ENCODE results near the gene PCNX2.

PCNX2 gene

GRCh38 chr1:233064988-233065387 lies 230.5 kb downstream of the PCNX2 start:
- DNase-seq (ENCODE audit: low read depth in 1 of 2, low spot score in 1 of 2): no peak
- TF ChIP-seq JUND (IDR thresholded peaks at IDR 0.05; ENCODE audit: low read depth): no peak
- in situ Hi-C loops (cut with HindIII; ENCODE audit: low pct_unique_long_range_greater_than_20kb, low sequenced_read_pairs): no loop called here

- in situ Hi-C loops (cut with HindIII; ENCODE audit: low pct_unique_long_range_greater_than_20kb, low sequenced_read_pairs): no loop called here
- DNase-seq (ENCODE audit: low read depth in 1 of 2, low spot score in 1 of 2): no peak
- TF ChIP-seq JUND (IDR thresholded peaks at IDR 0.05; ENCODE audit: low read depth): no peak
Observed at GRCh38 chr1:233063462-233063861, 232.1 kb downstream of the PCNX2 start.

- TF ChIP-seq JUND (IDR thresholded peaks at IDR 0.05; ENCODE audit: low read depth): no peak
- in situ Hi-C loops (cut with HindIII; ENCODE audit: low pct_unique_long_range_greater_than_20kb, low sequenced_read_pairs): no loop called here
- DNase-seq (ENCODE audit: low read depth in 1 of 2, low spot score in 1 of 2): no peak
Observed at GRCh38 chr1:233061265-233061664, 234.3 kb downstream of the PCNX2 start.

DNA sequence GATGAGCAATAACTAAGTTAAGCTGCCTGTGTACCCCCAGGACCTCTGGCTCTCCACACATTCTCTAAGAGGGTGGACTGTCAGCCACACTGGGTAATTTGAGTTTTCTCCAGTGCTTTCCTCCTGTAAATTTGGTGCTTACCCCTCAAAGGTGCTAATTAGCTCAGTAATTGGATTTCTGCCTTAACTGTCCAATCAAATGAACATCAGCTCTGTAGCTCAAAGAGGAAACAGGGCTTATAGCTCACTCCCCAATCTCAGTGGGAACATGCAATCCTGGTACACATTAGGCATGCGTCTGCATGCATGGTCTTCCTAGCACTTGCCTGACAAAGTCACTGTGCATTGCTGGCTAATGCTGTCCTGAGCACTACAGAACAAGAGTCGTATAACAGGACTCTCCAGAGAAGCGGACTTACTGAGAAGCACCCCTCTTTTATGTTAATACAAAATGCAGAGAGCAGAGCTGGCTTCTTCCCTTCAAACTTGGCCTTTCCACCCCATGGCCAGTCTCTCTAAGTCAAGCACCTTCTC lies 235.0 kb downstream of the PCNX2 start:
- DNase-seq (ENCODE audit: low read depth in 1 of 2, low spot score in 1 of 2): no peak
- no peak for TF ChIP-seq JUND (IDR thresholded peaks at IDR 0.05; ENCODE audit: low read depth)
- in situ Hi-C loops (cut with HindIII; ENCODE audit: low pct_unique_long_range_greater_than_20kb, low sequenced_read_pairs): no loop called here

- in situ Hi-C loops (cut with HindIII; ENCODE audit: low pct_unique_long_range_greater_than_20kb, low sequenced_read_pairs): no loop called here
- TF ChIP-seq JUND (IDR thresholded peaks at IDR 0.05; ENCODE audit: low read depth): no peak
- no peak for DNase-seq (ENCODE audit: low read depth in 1 of 2, low spot score in 1 of 2)
Observed at GRCh38 chr1:233057836-233058235, 237.7 kb downstream of the PCNX2 start.

GRCh38 chr1:233055879-233056641 lies 239.5 kb downstream of the PCNX2 start:
- DNase-seq (ENCODE audit: low read depth in 1 of 2, low spot score in 1 of 2): no peak
- in situ Hi-C loops (cut with HindIII; ENCODE audit: low pct_unique_long_range_greater_than_20kb, low sequenced_read_pairs): no loop called here
- no peak for TF ChIP-seq JUND (IDR thresholded peaks at IDR 0.05; ENCODE audit: low read depth)

DNA sequence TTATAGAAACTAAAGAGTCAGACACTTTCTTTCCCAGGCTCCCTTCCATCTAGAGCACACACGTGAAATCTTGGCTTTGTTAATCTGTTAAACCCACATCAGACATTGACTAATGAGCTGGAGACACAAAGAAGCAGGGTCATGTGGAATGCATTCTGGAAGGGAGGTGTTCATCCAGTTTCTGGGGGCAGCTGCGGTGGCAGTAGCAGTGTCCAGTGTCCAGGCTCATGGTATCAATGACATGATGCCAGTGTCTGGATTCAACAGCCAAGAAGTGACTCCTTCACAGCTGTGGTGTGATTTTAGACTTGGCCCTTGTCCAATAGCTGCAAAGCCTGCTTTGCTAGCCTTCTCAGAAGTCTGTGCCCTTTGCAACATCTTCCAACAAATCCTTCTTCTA lies 249.9 kb downstream of the PCNX2 start:
- DNase-seq (ENCODE audit: low read depth in 1 of 2, low spot score in 1 of 2): no peak
- no peak for TF ChIP-seq JUND (IDR thresholded peaks at IDR 0.05; ENCODE audit: low read depth)
- in situ Hi-C loops (cut with HindIII; ENCODE audit: low pct_unique_long_range_greater_than_20kb, low sequenced_read_pairs): no loop called here

GRCh38 chr1:233042834-233043233 lies 252.7 kb downstream of the PCNX2 start:
- in situ Hi-C loops (cut with HindIII; ENCODE audit: low pct_unique_long_range_greater_than_20kb, low sequenced_read_pairs): no loop called here
- DNase-seq (ENCODE audit: low read depth in 1 of 2, low spot score in 1 of 2): no peak
- TF ChIP-seq JUND (IDR thresholded peaks at IDR 0.05; ENCODE audit: low read depth): no peak

GRCh38 chr1:233040494-233040893 lies 255.0 kb downstream of the PCNX2 start:
- TF ChIP-seq JUND (IDR thresholded peaks at IDR 0.05; ENCODE audit: low read depth): no peak
- in situ Hi-C loops (cut with HindIII; ENCODE audit: low pct_unique_long_range_greater_than_20kb, low sequenced_read_pairs): no loop called here

GRCh38 chr1:233038581-233038980 lies 256.9 kb downstream of the PCNX2 start:
- DNase-seq (ENCODE audit: low read depth in 1 of 2, low spot score in 1 of 2): no peak
- in situ Hi-C loops (cut with HindIII; ENCODE audit: low pct_unique_long_range_greater_than_20kb, low sequenced_read_pairs): no loop called here
- TF ChIP-seq JUND (IDR thresholded peaks at IDR 0.05; ENCODE audit: low read depth): no peak

More at GRCh38 chr1:233040494-233040893, 255.0 kb downstream of the PCNX2 start:
- no peak for DNase-seq (ENCODE audit: low read depth in 1 of 2, low spot score in 1 of 2)

DNA sequence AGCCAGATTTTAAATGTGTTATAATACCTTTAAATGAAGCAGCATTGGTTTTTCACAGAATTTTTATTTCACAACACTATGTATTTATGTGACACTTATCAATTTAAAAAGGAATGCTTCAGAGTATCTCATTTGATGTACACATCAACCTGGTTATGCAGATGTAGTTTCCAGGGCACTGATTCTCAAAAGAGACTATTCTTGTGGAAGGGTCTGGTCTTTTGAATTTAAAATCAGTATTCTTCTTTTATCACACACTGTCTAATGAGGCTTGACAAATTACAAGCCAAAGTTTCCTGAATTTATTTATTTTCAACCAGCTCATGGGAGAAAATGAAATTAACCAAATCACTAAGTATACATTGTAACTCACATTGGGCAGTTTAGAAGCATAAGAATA lies 257.7 kb downstream of the PCNX2 start:
- DNase-seq (ENCODE audit: low read depth in 1 of 2, low spot score in 1 of 2): no peak
- no peak for TF ChIP-seq JUND (IDR thresholded peaks at IDR 0.05; ENCODE audit: low read depth)
- in situ Hi-C loops (cut with HindIII; ENCODE audit: low pct_unique_long_range_greater_than_20kb, low sequenced_read_pairs): no loop called here

- DNase-seq (ENCODE audit: low read depth in 1 of 2, low spot score in 1 of 2): no peak
- in situ Hi-C loops (cut with HindIII; ENCODE audit: low pct_unique_long_range_greater_than_20kb, low sequenced_read_pairs): no loop called here
- no peak for TF ChIP-seq JUND (IDR thresholded peaks at IDR 0.05; ENCODE audit: low read depth)
Observed at GRCh38 chr1:233034836-233035235, 260.7 kb downstream of the PCNX2 start.

GRCh38 chr1:233033361-233033760 lies 262.2 kb downstream of the PCNX2 start:
- no peak for DNase-seq (ENCODE audit: low read depth in 1 of 2, low spot score in 1 of 2)
- in situ Hi-C loops (cut with HindIII; ENCODE audit: low pct_unique_long_range_greater_than_20kb, low sequenced_read_pairs): no loop called here
- no peak for TF ChIP-seq JUND (IDR thresholded peaks at IDR 0.05; ENCODE audit: low read depth)

- no peak for TF ChIP-seq JUND (IDR thresholded peaks at IDR 0.05; ENCODE audit: low read depth)
- in situ Hi-C loops (cut with HindIII; ENCODE audit: low pct_unique_long_range_greater_than_20kb, low sequenced_read_pairs): no loop called here
- no peak for DNase-seq (ENCODE audit: low read depth in 1 of 2, low spot score in 1 of 2)
Observed at GRCh38 chr1:233032916-233033315, 262.6 kb downstream of the PCNX2 start.

Data from T47D (cell line).